Panc1 (cell line): Measurements from ENCODE around the gene TAF1A.

Source experiments
- CTCF ChIP-seq: fragments of 450-650 bp; IDR thresholded peaks from 2 replicates; pipeline ENCODE4 v1.5.1; 2017; ENCODE audit warnings: mild to moderate bottlenecking
- POLR2AphosphoS5 ChIP-seq: IDR thresholded peaks from 2 replicates; pipeline ENCODE4 v1.6.1; 2012; ENCODE audit warnings: mild to moderate bottlenecking, low read depth, low read length, moderate library complexity
- REST ChIP-seq, 2 experiments: IDR thresholded peaks; 2 replicates each; pipeline ENCODE4 v1.6.1; 2011 to 2012; ENCODE audit warnings: low read depth in 2 of 2, control low read depth in 1 of 2, low read length in 1 of 2, mild to moderate bottlenecking in 1 of 2, moderate library complexity in 1 of 2; ENCODE audit not compliant: insufficient read depth in 1 of 2
- SIN3A ChIP-seq: IDR thresholded peaks from 2 replicates; pipeline ENCODE4 v1.6.1; 2012; ENCODE audit warnings: low read depth, mild to moderate bottlenecking, low read length, moderate library complexity, borderline replicate concordance; ENCODE audit not compliant: insufficient read depth
- TCF7L2 ChIP-seq: IDR thresholded peaks from 2 replicates; pipeline ENCODE4 v1.6.1; 2011; ENCODE audit warnings: mild to moderate bottlenecking, low read depth, low read length, inconsistent platforms

DNA sequence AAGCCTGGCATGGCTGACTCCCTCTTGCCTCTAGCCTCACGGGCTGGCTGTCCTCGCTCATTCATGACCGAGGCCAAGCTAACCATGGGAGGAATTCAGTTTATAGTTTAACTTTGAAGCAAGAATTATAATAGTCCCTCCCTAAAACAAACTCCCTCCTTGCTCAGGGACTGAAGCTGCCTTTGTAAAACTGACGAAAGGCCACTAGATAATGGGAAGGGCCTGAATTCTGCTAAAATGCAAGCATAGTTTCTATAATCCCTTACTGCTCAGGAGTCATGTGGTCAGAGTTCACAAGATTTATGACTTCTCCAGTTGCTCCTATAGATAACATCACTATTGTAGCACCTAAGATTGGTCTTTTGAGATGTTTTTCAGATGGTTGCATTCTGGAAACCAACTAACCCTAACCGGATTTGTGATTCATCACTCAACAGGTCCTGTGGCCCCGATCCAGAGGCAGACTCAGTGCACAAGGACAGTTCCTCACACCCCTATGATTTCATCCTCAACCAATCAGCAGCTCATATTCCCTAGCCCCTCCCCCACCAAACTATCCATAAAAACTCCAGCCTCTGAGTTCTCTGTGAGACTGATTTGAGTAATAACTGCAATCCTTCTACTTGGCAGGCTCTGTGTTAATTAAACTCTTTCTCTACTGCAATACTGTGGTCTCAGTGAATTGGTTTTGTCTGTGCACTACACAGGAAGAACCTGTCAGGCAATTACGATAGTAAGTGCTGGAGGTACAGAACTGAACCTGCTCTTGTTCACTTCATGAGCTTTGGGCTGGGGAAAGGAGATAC, 68.2 kb downstream of the TAF1A start:
- no peak for TF ChIP-seq CTCF
- TF ChIP-seq POLR2AphosphoS5, result no peak
- no peak for TF ChIP-seq SIN3A
- TF ChIP-seq REST (IDR thresholded peaks at IDR 0.05; ENCODE audit: insufficient read depth in 1 of 2, low read depth in 2 of 2, low read length in 1 of 2), result no peak
- TF ChIP-seq TCF7L2, result no peak
